Activated T-helper 2 cell treated with anti-CD3 and anti-CD28 coated beads, Interferon-gamma antibody, Interleukin-2, Interleukin-4, amounts not matched to agents 10 μg/mL and 5 μg/mL and 100 μg/mL, durations not matched to agents 14 hours and 24 hours and 36 hours (primary cell): ENCODE results near the gene HIBADH. TPM values are rescaled to one million over a fixed set of nuclear protein-coding genes. Genes with fewer than 3 reads are reported as not detected.
"Not testable (repeated sequence)": the region's sequence is repeated elsewhere in the genome, so short reads cannot be mapped to it uniquely, and the experiment has no call there.

Source experiments
- DNase-seq: peaks from one replicate; pipeline ENCODE4 v3.0.0; 2021; ENCODE audit warnings: low spot score
- H3K27ac Mint-ChIP-seq: one replicate; pipeline ENCODE4 v1.8.0; 2021; ENCODE audit warnings: mixed read lengths
- H3K27me3 Mint-ChIP-seq: one replicate; pipeline ENCODE4 v1.8.0; 2021; ENCODE audit warnings: low read depth, mixed read lengths
- H3K36me3 Mint-ChIP-seq: one replicate; pipeline ENCODE4 v1.8.0; 2021; ENCODE audit warnings: low read depth, mixed read lengths
- H3K4me1 Mint-ChIP-seq: one replicate; pipeline ENCODE4 v1.8.0; 2021; ENCODE audit warnings: low read depth, mixed read lengths
- H3K4me3 Mint-ChIP-seq: one replicate; pipeline ENCODE4 v1.8.0; 2021; ENCODE audit warnings: low read depth, mild to moderate bottlenecking, moderate library complexity, mixed read lengths
- H3K9me3 Mint-ChIP-seq: one replicate; pipeline ENCODE4 v1.8.0; 2021; ENCODE audit warnings: mixed read lengths
- intact Hi-C: fragments of 100-400 bp; cut with micrococcal nuclease; formaldehyde crosslinking; loops from one replicate; pipeline ENCODE4 v1.15.1; 2023
- total RNA-seq: library from RNA; stranded (reverse); gene quantifications from 2 replicates; pipeline ENCODE4 v1.2.3, GENCODE V29; 2022

HIBADH gene
- total RNA-seq, 1 donor from 2014 or later: 23.1 TPM

- H3K27ac Mint-ChIP-seq: no peak overlapping the region
- DNase-seq: no peak
- H3K36me3 Mint-ChIP-seq: peaks cover 18% of the 10 kb centered on the region
- H3K4me3 Mint-ChIP-seq: no peak overlapping the region
- H3K27me3 Mint-ChIP-seq: no peaks in the 10 kb centered on the region
- no peaks in the 10 kb centered on the region for H3K9me3 Mint-ChIP-seq
- H3K4me1 Mint-ChIP-seq: peaks cover 6% of the 10 kb centered on the region
- intact Hi-C loops: no loop called here
These were observed 20.4 kb downstream of the HIBADH start for GRCh38 chr7:27642271-27642670.

DNA sequence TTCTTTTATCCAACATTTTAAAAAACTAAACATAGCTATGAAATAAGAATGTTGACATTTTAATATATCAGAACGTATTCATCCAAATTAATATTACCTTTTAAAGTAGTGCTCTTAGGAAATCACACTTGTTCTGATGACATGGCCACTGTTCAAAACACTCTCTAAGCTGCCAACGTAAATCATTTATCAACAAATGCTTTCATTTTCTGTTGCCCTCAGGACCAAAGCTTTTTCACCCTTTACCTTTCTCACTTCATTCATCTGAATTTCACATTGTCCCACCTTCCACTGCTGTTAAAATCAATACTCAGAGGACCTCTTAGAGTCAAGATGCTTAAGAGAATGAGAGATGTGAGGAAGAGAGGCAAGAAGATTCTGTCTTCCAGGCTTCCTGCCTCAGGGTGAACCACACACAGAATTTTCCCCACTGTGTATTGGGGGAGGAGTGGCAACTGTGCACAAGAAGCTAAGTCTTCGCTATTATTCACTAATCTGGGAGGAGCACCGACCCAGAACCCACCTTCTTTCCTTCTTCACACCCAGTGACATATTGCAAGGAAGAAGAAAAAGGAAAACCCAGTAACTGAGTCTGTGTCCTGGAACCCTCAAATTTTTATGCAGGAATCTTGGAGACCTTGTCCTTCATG, 21.0 kb downstream of the HIBADH start:
- H3K9me3 Mint-ChIP-seq: no peaks in the 10 kb centered on the region
- no peak overlapping the region for H3K4me3 Mint-ChIP-seq
- no peak overlapping the region for H3K27ac Mint-ChIP-seq
- peaks cover 16% of the 10 kb centered on the region for H3K36me3 Mint-ChIP-seq
- no peak for DNase-seq
- peaks cover 7% of the 10 kb centered on the region for H3K4me1 Mint-ChIP-seq
- intact Hi-C loops: no loop called here
- no peaks in the 10 kb centered on the region for H3K27me3 Mint-ChIP-seq

- Mint-ChIP-seq H3K4me3 (no peak overlapping the region), H3K27ac (no peak overlapping the region), H3K27me3 (no peaks in the 10 kb centered on the region), H3K36me3 (peaks cover 16% of the 10 kb centered on the region), H3K4me1 (peaks cover 13% of the 10 kb centered on the region), H3K9me3 (no peaks in the 10 kb centered on the region)
- intact Hi-C loops: no loop called here
- no peak for DNase-seq
These were observed 21.7 kb downstream of the HIBADH start for GRCh38 chr7:27640884-27641574.

DNA sequence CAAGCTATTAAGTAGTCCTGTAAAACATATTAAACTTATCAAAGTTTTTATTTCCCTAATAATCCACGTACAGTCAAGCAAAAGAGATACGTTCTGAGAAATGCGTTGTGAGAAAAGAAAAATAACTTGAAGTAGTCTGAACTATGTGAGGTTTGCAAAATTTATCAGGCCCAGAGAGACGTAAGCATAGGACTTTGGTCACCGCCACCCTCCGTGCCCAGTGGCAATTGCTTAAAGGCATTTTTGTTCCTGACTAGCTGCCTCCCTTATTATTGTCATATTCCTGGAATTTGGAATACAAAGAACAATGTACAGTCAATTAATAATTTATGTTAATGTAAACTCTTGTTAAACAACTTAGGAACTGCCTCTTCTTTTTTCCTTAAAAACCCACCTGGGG, 22.8 kb downstream of the HIBADH start:
- H3K27me3 Mint-ChIP-seq: no peaks in the 10 kb centered on the region
- no peak for DNase-seq
- no peak overlapping the region for H3K4me3 Mint-ChIP-seq
- intact Hi-C loops: no loop called here
- no peak overlapping the region for H3K27ac Mint-ChIP-seq
- peaks cover 18% of the 10 kb centered on the region for H3K36me3 Mint-ChIP-seq
- H3K9me3 Mint-ChIP-seq: no peaks in the 10 kb centered on the region
- peaks cover 17% of the 10 kb centered on the region for H3K4me1 Mint-ChIP-seq

GRCh38 chr7:27639048-27639447, 23.6 kb downstream of the HIBADH start:
- DNase-seq, H3K27ac Mint-ChIP-seq, H3K27me3 Mint-ChIP-seq, intact Hi-C loops, H3K4me3 Mint-ChIP-seq, H3K9me3 Mint-ChIP-seq: not testable (repeated sequence)
- peaks cover 19% of the 10 kb centered on the region for H3K4me1 Mint-ChIP-seq
- H3K36me3 Mint-ChIP-seq: peaks cover 15% of the 10 kb centered on the region

DNA sequence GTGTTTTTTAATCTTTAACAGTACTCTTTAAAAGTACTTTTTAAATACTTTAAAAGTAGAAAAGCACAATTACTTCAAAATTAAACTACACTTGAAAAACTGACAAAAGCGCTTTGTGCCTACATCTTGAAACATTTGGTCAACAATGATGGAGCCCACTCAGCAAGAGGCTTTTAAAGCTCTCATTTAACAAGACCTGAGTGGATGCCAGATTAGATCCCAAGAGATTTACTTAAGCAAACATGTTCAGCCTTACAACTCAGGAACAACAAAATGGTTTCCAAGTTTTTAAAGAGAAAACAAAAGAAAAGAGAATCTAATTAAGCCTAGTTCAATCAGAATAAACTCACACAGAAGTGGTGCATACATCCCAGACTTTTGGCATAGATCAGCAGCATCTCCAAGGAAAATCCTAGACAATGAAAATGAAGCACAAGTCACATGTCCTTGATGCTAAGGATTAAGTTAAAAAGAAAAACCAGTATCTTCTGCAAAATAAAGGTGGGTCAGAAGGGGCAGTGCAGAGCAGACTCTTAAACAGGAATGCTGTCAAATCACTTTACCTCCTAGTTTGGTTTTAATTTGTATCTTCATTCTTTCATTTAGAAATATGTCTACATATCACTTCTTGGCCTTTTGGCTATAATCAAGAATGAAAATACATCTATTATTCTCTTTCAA, 26.2 kb downstream of the HIBADH start:
- H3K27me3 Mint-ChIP-seq: no peaks in the 10 kb centered on the region
- H3K27ac Mint-ChIP-seq: no peak overlapping the region
- no peaks in the 10 kb centered on the region for H3K9me3 Mint-ChIP-seq
- H3K4me3 Mint-ChIP-seq: no peak overlapping the region
- intact Hi-C loops: no loop called here
- DNase-seq: no peak
- peaks cover 12% of the 10 kb centered on the region for H3K36me3 Mint-ChIP-seq
- peaks cover 19% of the 10 kb centered on the region for H3K4me1 Mint-ChIP-seq

DNA sequence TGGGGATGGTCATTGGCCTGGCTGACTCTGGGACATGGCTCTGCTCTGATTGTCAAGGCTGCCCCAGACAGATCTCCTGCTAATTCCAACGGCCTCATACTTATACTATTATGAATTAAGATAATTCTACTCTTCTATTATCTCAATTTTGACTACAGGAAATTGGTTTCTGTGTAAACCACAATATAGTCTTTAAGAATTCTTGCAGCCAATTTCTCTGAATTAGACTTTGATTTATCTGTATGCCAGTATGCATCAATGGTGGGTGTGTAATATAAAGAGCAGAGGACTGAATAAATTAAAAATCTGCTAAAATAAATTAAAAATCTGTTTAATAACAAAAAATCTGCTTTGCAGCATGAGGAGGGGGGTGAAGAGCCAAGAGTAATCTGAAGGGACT, 27.0 kb downstream of the HIBADH start:
- peaks cover 8% of the 10 kb centered on the region for H3K36me3 Mint-ChIP-seq
- H3K4me3 Mint-ChIP-seq: no peak overlapping the region
- H3K27me3 Mint-ChIP-seq: no peaks in the 10 kb centered on the region
- peaks cover 19% of the 10 kb centered on the region for H3K4me1 Mint-ChIP-seq
- H3K27ac Mint-ChIP-seq: no peak overlapping the region
- no peak for DNase-seq
- no peaks in the 10 kb centered on the region for H3K9me3 Mint-ChIP-seq
- intact Hi-C loops: no loop called here

DNA sequence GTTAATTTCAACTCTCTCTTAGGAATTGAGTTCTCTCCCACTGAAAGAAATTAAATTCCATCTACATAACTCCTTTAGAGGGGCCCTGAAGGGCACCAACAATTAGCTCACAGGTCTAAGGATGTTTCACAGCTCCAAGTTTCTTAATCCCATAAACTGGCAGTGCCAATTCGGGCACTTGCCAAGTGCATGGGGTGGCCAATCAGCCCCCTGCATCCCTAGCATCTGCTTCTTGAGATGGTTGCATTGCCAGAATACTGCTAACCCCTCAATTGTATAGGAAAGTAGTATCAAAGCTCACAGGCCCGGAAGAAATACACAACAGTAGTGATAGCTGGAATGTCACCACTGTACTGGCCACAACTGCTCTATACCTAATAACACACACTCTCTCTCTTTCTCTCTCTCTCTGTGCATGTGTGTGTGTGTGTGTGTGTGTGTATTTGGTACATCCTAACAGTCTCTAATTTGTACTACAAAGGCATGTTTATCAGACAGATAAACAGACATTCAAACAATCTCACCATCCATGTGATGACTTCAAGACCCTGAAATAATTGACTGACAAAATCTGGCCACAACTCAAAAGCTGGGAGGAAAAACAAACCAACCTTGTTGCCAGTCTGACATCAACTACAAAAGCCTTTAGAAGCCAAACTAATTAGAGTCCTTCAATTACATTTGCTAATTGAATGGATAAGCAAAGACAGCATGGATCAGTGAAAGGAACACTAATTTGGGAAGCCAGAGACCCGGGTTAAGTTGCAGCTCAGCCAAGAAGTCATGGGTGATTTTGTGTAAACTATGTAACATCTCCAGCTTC, 27.8 kb downstream of the HIBADH start:
- DNase-seq: no peak
- H3K4me3 Mint-ChIP-seq: no peak overlapping the region
- H3K36me3 Mint-ChIP-seq: peaks cover 8% of the 10 kb centered on the region
- H3K9me3 Mint-ChIP-seq: no peaks in the 10 kb centered on the region
- no peak overlapping the region for H3K27ac Mint-ChIP-seq
- no peaks in the 10 kb centered on the region for H3K27me3 Mint-ChIP-seq
- H3K4me1 Mint-ChIP-seq: peaks cover 19% of the 10 kb centered on the region
- intact Hi-C loops: no loop called here

- peaks cover 6% of the 10 kb centered on the region for H3K36me3 Mint-ChIP-seq
These were observed 29.6 kb downstream of the HIBADH start for GRCh38 chr7:27633062-27633461.

GRCh38 chr7:27631391-27631790, 31.3 kb downstream of the HIBADH start:
- Mint-ChIP-seq H3K9me3 (no peaks in the 10 kb centered on the region), H3K4me3 (no peak overlapping the region), H3K4me1 (peaks cover 18% of the 10 kb centered on the region), H3K27ac (no peak overlapping the region), H3K36me3 (peaks cover 9% of the 10 kb centered on the region), H3K27me3 (no peaks in the 10 kb centered on the region)
- intact Hi-C loops: no loop called here
- no peak for DNase-seq

More at GRCh38 chr7:27633062-27633461, 29.6 kb downstream of the HIBADH start:
- no peak for DNase-seq
- peaks cover 19% of the 10 kb centered on the region for H3K4me1 Mint-ChIP-seq
- no peaks in the 10 kb centered on the region for H3K27me3 Mint-ChIP-seq
- H3K4me3 Mint-ChIP-seq: no peak overlapping the region
- intact Hi-C loops: no loop called here
- no peak overlapping the region for H3K27ac Mint-ChIP-seq
- no peaks in the 10 kb centered on the region for H3K9me3 Mint-ChIP-seq

- intact Hi-C loops: no loop called here
- Mint-ChIP-seq H3K9me3 (peaks cover 14% of the 10 kb centered on the region), H3K27ac (no peak overlapping the region), H3K27me3 (no peaks in the 10 kb centered on the region), H3K36me3 (peaks cover 12% of the 10 kb centered on the region), H3K4me1 (peaks cover 2% of the 10 kb centered on the region), H3K4me3 (no peak overlapping the region)
- no peak for DNase-seq
These were observed 35.5 kb downstream of the HIBADH start for GRCh38 chr7:27627146-27627545.

- Mint-ChIP-seq H3K27me3 (no peaks in the 10 kb centered on the region), H3K27ac (no peak overlapping the region), H3K4me1 (no peaks in the 10 kb centered on the region), H3K4me3 (no peak overlapping the region), H3K9me3 (peaks cover 49% of the 10 kb centered on the region), H3K36me3 (peaks cover 51% of the 10 kb centered on the region)
- no peak for DNase-seq
- intact Hi-C loops: no loop called here
These were observed 43.2 kb downstream of the HIBADH start for GRCh38 chr7:27619492-27619891.
